HT-29 (cell line): ENCODE measurements around the gene STAB2. TPM values are rescaled to one million over a fixed set of nuclear protein-coding genes. Genes with fewer than 3 reads are reported as not detected.

ENCODE experiments used
- DNase-seq: peaks from one replicate; pipeline ENCODE4 v3.0.0-alpha.2; 2015; ENCODE audit warnings: low spot score
- total RNA-seq: library from RNA; depleted of rRNA; stranded (reverse); fragments of >200 nt; shearing (Covaris generic); gene quantifications from 2 replicates; pipeline ENCODE4 v1.2.3, GENCODE V29; 2014

The STAB2 gene
- total RNA-seq, 1 experiment from 2014 or later = 0.05 TPM

DNA sequence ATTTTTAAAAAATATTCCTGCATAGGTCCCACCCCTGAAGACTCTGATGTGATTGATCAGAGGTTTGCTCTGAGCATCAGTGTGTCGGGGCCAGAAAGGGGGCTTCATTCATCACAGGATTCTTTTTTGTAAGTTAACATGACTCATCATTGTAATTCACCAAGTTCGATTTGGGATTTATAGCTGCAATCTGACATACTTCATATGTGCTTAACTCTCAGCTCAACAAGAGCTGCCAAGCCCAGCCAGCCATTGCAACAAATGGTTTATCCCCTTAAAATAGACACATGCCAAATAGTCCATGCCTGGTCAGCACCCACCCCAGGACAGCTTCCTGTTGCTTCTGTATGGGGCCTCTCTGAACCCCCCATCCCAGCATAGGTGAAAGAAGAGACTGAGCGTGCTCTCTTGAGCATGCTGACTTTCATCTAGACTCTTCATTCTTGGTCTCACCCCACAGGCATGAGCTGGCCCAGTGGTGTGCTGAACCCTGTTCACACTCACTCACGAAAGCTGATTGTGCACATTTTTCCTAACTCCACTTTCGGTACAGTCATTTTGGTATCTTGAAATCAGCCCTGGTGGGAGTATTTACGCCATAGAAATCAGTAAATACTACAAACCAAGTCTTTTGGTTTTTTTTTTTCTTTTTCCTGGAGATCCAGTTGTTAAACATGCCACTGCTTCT, 101.4 kb downstream of the STAB2 start:
- no peak for DNase-seq

DNA sequence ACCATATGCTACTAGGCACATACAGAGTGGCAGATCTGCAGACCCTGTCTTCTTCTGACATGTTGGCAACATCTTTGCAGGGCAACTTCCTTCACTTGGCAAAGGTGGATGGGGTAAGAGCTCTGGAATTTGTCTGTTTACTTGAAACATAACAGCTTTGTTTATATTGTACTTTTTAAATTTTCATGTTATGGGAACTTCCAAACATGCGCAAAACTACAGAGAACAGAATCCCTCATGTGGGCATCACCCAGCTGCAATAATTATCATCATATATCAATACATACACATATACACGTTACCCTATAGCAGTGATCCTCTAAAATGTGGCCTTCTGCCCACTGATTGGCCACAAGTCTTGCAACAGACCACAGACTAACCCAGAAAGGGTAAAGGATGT, 103.4 kb downstream of the STAB2 start:
- DNase-seq = no peak

DNA sequence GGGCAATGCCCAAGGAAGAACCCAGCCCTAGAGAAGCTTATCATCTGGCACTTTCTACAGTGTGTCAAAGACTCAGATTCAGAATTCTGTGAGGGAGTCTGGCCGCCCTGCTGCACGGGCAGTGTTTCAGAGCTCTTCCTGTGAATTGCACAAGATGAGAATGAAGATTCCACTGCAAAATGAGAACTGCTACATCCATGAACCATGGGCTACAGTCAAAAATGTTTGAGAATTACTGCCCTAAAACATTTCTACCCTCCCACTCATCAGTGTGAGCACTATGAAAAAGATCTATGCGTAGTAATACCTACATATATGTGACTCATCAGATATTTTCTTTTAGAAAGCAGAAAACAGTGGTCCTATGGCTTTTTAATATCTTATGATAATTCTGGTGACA, 104.0 kb downstream of the STAB2 start:
- no peak for DNase-seq

GRCh38 chr12:103696101-103696500, 109.0 kb downstream of the STAB2 start:
- no peak for DNase-seq

GRCh38 chr12:103697971-103698751, 111.1 kb downstream of the STAB2 start:
- DNase-seq = no peak

- DNase-seq = no peak
Measured at GRCh38 chr12:103698752-103699560, 111.9 kb downstream of the STAB2 start.

- no peak for DNase-seq
Measured at GRCh38 chr12:103705098-103705497, 118.0 kb downstream of the STAB2 start.

GRCh38 chr12:103705927-103706326, 118.9 kb downstream of the STAB2 start:
- peak; percentile 58 for DNase-seq

- no peak for DNase-seq
Measured at GRCh38 chr12:103707446-103707845, 120.4 kb downstream of the STAB2 start.

DNA sequence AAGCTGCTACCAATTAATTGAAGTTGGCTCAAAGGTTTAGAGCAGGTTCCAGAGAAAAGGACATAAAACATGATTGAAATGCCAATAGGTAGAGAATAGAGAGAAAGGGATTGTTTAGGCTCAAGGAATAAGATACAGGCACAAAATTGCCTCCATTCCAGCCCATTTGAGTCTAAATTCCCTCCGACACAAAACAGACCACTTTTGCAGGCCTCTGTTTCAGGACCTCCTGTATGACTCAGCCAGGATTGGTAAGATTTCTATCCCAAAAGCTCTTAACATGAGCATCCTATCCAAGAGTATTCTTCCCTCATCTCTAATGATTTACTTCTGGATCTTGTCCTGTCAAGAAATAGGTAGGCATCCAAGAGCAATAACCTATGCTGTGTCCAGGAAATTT, 123.5 kb downstream of the STAB2 start:
- DNase-seq = no peak

GRCh38 chr12:103712216-103712615, 125.1 kb downstream of the STAB2 start:
- DNase-seq = no peak

GRCh38 chr12:103715494-103715893, 128.4 kb downstream of the STAB2 start:
- DNase-seq = no peak

DNA sequence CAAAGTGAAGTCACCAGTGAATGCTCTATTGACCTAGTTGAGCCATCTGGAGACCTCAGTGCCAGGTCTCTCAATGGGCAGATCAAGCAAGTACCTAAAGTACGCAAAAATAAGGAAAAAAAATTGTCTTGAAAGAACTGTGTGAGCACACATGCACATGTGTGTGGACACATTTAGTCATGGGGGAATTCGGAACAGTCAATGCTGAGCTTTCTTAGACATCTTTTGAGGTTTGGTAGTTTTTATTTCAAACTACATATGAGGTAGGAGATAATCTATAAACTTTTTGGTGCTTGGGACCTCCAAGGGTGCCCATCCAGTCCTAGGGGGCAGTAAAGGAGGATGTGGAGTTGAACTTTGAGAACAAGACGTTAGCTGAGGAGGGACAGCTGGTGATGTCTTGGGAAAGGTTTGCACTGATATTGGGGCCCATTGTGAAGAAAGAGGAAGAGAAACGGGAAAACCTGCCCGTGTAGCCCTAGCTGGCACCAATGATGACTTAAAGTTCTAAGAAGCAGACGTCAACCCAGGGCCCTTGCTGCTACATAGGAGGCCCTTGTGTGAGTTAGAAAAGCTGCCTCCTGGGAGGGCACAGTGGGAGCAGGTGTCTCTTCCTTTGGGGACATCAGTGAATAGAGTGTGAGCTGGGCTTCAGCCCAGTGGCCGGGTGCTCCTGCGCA, 129.6 kb downstream of the STAB2 start:
- no peak for DNase-seq

GRCh38 chr12:103725398-103725797, 138.3 kb downstream of the STAB2 start:
- DNase-seq = no peak

- DNase-seq = no peak
Measured at GRCh38 chr12:103727638-103728037, 140.6 kb downstream of the STAB2 start.

DNA sequence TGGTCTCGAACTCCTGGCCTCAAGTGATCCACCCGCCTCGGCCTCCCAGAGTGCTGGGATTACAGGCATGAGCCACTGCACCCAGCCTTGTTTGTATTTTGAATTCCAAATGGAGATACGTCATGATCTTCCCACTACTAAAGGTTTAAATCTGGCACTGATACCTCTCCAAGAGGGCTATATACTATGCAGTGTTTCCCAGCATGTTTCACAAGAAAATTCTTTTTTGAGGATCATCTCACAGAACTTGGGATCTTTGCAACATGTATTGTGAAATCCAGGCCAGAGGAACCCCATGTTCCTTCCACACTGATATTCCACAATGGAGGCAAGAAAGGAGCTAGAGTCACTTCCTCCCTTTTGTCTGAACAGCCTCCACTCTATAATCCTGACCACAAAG, 141.2 kb downstream of the STAB2 start:
- DNase-seq = no peak

DNA sequence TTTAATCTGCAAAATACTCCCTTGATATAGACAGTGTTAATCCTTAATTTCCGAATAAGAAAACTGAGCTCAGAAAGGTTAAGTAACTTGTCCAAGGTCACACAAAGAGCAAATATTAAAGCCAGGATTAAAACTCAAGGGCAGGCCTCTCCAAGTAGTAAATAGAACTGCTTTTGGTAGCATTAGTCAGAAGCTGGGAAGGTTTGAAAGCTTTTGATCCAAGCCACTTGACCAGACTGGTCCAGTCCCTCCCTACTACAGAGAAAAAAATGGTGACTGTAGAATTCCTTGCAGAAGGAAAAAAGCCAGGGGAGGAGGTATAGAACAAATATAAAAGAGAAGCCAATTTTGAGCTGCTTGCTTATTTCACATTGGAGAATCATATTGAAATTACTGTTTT, 142.4 kb downstream of the STAB2 start:
- DNase-seq = no peak

GRCh38 chr12:103731539-103731938, 144.5 kb downstream of the STAB2 start:
- DNase-seq = no peak

GRCh38 chr12:103734863-103735262, 147.8 kb downstream of the STAB2 start:
- no peak for DNase-seq

GRCh38 chr12:103735291-103735690, 148.2 kb downstream of the STAB2 start:
- no peak for DNase-seq

- DNase-seq = no peak
Measured at GRCh38 chr12:103736572-103736971, 149.5 kb downstream of the STAB2 start.

- DNase-seq = no peak
Measured at GRCh38 chr12:103737881-103738280, 150.8 kb downstream of the STAB2 start.
